ENCODE results near the gene R3HDM4.

DNA sequence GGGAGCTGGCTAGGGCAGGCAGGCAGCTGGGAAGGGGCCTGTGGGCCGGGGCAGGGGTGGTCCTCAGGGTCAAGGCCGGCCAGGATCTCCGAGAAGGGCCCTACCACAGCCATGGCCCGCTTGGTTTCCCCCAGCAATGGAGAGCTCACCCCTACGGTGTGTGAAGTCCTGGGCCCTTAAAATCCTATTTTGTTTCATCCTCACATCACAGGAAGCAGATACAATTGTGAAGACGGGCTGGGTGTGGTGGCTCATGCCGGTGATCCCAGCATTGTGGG lies 11.0 kb downstream of the R3HDM4 start:
- TF ChIP-seq CTCF (conservative IDR thresholded peaks at IDR 0.05 in 1 of 2, IDR thresholded peaks at IDR 0.05 in 1 of 2; ENCODE audit: extremely low read depth in 1 of 2, insufficient read depth in 1 of 2, low read depth in 1 of 2, low read length in 2 of 2) = no peak
- TF ChIP-seq EZH2 (IDR thresholded peaks at IDR 0.05; ENCODE audit: borderline replicate concordance, low read length) = no peak
